IPS-20b (cell line): ENCODE data around the gene NRIP2.

Source experiments
- H3K27ac ChIP-seq: one replicate; pipeline ENCODE4 v1.5.1; 2013; ENCODE audit warnings: low read length
- H3K27me3 ChIP-seq: 2 replicates; pipeline ENCODE4 v1.6.1; 2013; ENCODE audit warnings: mild to moderate bottlenecking, low read length, inconsistent platforms; ENCODE audit not compliant: insufficient read depth
- H3K36me3 ChIP-seq: 2 replicates; pipeline ENCODE4 v1.6.1; 2013; ENCODE audit warnings: low read depth, mild to moderate bottlenecking, inconsistent platforms, low read length, moderate library complexity; ENCODE audit not compliant: insufficient read depth
- H3K4me1 ChIP-seq: 2 replicates; pipeline ENCODE4 v1.6.1; 2013; ENCODE audit warnings: mild to moderate bottlenecking, control low read depth, inconsistent platforms, low read length, moderate library complexity; ENCODE audit not compliant: insufficient read depth
- H3K4me3 ChIP-seq: 2 replicates; pipeline ENCODE4 v1.5.1; 2013; ENCODE audit warnings: mild to moderate bottlenecking, low read length, inconsistent platforms
- H3K9ac ChIP-seq: 2 replicates; pipeline ENCODE4 v1.6.1; 2013; ENCODE audit warnings: low read depth, mild to moderate bottlenecking, inconsistent platforms, low read length, moderate library complexity
- H3K9me3 ChIP-seq: 2 replicates; pipeline ENCODE4 v1.6.1; 2013; ENCODE audit warnings: mild to moderate bottlenecking, low read depth, low read length, inconsistent platforms; ENCODE audit not compliant: insufficient read depth

The NRIP2 gene

DNA sequence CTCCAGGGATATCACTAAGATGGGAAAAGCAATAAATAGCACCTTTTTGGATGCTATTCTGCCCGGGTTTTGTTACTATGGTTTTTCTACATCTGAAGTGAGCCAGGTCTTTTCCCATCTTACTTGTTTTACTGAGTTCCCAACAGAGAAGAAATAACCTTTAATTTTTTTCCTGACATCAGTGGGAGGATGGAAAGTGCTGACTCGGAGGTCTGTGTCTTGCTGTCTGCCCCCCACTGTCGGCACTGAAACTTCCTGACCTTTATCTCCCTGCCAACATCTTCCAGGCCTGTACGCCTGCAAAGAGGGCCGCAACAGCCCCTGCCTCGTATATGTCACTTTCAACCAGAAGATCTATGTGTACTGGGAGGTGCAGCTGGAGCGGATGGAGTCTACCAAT is 11.4 kb downstream of the NRIP2 start:
- no peaks in the 10 kb centered on the region for H3K9me3 ChIP-seq
- peaks cover 88% of the 10 kb centered on the region for H3K36me3 ChIP-seq
- H3K9ac ChIP-seq = no peak overlapping the region

DNA sequence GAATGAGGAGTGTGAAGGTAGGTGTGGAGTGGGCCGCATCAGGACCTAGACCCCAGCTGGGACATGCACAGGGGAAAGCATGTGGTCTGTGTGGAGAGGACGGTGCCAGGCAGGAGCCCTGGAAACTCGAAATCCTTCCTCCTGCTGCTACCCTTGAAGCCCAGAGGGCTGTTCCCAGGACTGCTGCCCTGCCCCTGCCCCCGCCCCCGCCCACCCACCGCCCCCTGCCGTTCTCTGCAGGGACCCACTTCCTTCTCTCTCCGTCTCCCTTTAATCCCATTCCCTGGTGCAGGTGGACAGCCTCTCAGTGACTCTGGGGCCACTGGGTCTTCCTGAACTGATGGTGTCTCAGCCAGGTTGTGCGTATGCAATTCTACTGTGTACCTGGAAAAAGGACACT is 14.4 kb downstream of the NRIP2 start:
- Histone ChIP-seq H3K9ac (peak overlapping the region; percentile 41), H3K27me3 (no peaks in the 10 kb centered on the region), H3K27ac (no peak overlapping the region), H3K9me3 (no peaks in the 10 kb centered on the region), H3K36me3 (peaks cover 79% of the 10 kb centered on the region), H3K4me3 (no peak overlapping the region), H3K4me1 (peaks cover 9% of the 10 kb centered on the region; the same call in 1 of the 2 replicates)

More for the DNA sequence above, 11.4 kb downstream of the NRIP2 start:
- H3K4me1 ChIP-seq = peaks cover 17% of the 10 kb centered on the region; the same call in 1 of the 2 replicates
- no peak overlapping the region for H3K27ac ChIP-seq
- no peaks in the 10 kb centered on the region for H3K27me3 ChIP-seq
- H3K4me3 ChIP-seq = no peak overlapping the region

DNA sequence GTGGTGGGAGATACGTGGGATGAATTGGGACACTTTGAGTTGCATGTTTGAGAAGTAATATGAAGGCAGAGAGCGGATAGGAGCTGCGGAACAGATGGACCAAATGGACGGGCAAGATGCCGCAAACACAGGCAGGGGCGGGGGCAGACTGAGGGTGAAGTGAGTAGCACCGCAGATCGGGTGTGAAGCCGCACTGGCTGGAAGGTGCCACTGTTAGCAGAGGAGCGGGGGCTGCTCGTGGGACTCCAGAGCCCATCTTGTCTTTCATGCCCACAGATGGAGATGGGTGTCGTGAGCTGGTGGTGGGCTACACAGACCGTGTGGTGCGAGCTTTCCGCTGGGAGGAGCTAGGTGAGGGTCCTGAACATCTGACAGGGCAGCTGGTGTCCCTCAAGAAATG is 15.0 kb downstream of the NRIP2 start:
- Histone ChIP-seq H3K36me3 (peaks cover 75% of the 10 kb centered on the region), H3K4me1 (peaks cover 6% of the 10 kb centered on the region; the same call in 1 of the 2 replicates), H3K9me3 (no peaks in the 10 kb centered on the region), H3K4me3 (no peak overlapping the region), H3K27ac (no peak overlapping the region), H3K27me3 (no peaks in the 10 kb centered on the region), H3K9ac (peak overlapping the region; percentile 41; the same call in 1 of the 2 replicates)

DNA sequence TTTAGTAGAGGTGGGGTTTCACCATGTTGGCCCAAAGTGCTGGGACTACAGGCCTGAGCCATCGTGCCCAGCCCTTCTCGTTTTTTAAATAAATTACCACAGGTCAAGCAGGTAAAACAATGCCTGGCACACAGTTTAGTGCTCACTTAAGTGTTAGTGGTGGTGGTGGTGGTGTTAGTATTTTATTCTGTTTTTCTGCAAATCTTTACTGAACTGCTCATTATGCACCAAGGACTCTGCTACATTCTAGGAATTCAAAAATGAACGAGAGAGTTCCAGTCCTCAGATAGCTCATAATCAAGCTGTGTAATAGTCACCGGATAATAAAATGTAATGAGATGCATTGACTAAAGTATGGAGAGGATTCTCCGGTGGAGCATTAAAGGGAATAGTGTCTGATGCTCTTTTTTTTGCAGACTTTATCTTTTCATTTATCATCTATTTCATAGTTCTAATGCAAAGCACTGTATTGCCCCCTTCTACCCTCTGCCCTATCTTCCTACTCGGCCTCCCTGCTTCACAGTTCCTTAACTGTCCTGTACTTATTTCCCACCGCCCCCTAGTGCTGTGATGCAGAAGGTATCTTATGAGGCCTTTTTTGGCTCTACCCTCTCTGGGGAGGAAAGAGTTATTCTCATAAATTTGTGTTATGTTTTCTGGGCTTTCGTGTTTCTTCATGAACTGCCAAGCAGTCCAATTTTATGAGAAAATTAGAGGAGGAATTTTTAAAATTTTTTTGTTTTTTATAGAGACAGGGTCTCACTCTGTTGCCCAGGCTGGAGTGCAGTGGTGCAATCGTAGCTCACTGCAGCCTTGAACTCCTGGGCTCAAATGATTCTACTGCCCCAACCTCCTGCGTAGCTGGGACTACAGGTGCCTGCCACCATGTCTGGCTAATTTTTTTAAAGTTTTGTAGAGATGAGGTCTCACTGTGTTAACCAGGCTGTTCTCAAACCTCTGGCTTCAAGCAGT is 21.3 kb downstream of the NRIP2 start:
- peak overlapping the region; percentile 98; the same call in 1 of the 2 replicates for H3K9ac ChIP-seq
- H3K27ac ChIP-seq = peak overlapping the region; percentile 86
- H3K4me3 ChIP-seq = peak overlapping the region; percentile 93
- no peaks in the 10 kb centered on the region for H3K9me3 ChIP-seq
- H3K27me3 ChIP-seq = no peaks in the 10 kb centered on the region
- H3K4me1 ChIP-seq = peaks cover 3% of the 10 kb centered on the region; the same call in 1 of the 2 replicates
- H3K36me3 ChIP-seq = peaks cover 19% of the 10 kb centered on the region

DNA sequence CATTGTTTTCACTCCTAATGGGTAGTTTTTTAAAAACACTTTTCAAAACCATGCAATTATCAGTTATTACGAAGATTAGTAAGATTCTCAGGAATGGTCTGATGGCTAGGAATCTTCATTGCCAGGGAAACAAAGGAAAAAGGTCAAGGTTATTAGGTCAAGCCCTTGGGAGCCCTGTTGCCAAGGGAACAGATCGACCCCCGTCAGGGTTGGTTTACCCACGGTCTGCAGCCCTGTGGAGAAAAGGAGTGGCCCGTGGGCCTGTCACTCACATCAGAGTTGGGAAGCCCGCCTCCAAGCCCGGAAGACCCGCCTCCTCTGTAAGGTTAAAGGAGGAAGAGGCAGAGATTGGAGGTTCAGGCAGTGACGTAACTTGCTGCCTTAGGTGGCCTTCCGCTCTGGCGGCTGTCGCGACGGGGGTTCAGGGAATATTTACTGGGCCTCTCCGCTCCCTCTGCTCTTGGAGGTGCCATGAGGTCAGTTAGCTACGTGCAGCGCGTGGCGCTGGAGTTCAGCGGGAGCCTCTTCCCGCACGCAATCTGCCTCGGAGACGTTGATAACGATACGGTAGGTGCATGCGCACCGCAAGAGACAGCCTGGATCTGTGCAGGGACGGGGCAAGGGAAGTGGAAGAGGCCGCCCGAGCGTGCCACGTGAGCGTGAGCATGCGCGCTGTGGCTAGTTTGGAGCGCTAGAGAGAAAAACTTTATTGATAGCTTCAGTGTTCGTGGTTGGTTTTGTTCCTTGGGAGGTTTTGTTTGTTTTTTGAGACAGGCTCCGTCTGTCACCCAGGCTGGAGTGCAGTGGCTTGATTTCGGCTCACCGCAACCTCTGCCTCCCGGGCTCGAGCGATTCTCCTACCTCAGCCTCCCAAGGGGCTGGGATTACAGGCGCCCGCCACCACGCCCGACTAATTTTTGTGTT is 22.3 kb downstream of the NRIP2 start, which contains the start of gene ITFG2:
Gene ITFG2 (plus strand): TSS at position 379 of the 924 bp plus-strand sequence. CDS start 93 bp downstream, at position 472.
- peak within 1 kb of the TSS; percentile 86 for H3K27ac ChIP-seq
- H3K4me3 ChIP-seq = peak within 1 kb of the TSS; percentile 93
- H3K9ac ChIP-seq = peak within 1 kb of the TSS; percentile 98
- peaks cover 9% of the 10 kb centered on the region for H3K36me3 ChIP-seq
- no peaks in the 10 kb centered on the region for H3K9me3 ChIP-seq
- peaks cover 3% of the 10 kb centered on the region; the same call in 1 of the 2 replicates for H3K4me1 ChIP-seq
- no peaks in the 10 kb centered on the region for H3K27me3 ChIP-seq

DNA sequence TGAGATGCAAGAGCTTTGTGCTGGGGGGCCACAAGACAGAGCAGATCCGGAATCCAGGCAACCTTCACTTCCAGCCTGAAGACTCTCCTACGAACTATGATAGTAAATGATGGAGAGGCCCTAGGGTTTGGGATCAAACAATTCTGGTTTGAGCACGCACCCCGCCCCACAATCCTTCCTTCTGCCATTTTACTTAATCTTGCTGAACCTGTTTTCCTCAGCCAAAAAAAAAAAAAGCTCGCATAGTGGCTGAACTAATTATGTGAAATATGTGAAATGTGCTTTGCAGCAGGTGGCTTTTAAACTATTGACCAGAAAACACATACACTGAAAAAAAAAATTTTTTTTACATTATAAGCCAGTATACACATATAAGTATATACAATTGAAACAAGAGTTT is 23.0 kb downstream of the NRIP2 start:
- Histone ChIP-seq H3K27ac (no peak overlapping the region), H3K4me1 (peaks cover 3% of the 10 kb centered on the region; the same call in 1 of the 2 replicates), H3K4me3 (peak overlapping the region; percentile 93), H3K9ac (no peak overlapping the region; the same call in 1 of the 2 replicates), H3K9me3 (no peaks in the 10 kb centered on the region), H3K27me3 (no peaks in the 10 kb centered on the region), H3K36me3 (peaks cover 2% of the 10 kb centered on the region)

DNA sequence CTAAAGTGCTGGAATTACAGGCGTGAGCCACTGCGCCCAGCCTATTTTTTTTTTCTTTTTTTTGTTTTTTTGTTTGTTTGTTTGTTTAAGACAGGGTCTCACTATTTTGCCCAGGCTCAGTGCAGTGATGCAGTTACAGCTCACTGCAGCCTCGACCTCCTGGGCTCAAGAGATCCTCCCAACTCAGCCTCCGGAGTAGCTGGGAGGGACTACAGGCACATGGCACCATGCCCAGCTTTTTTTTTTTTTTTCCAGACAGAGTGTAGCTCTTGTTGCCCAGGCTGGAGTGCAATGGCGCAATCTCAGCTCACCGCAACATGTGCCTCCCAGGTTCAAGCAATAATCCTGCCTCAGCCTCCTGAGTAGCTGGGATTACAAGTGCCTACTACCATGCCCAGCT is 28.1 kb downstream of the NRIP2 start:
- peaks cover under 1% of the 10 kb centered on the region; the same call in 1 of the 2 replicates for H3K4me1 ChIP-seq
- peaks cover 43% of the 10 kb centered on the region for H3K36me3 ChIP-seq
- no peak overlapping the region for H3K4me3 ChIP-seq
- no peak overlapping the region for H3K27ac ChIP-seq
- no peak overlapping the region for H3K9ac ChIP-seq
- no peaks in the 10 kb centered on the region for H3K9me3 ChIP-seq
- H3K27me3 ChIP-seq = no peaks in the 10 kb centered on the region

DNA sequence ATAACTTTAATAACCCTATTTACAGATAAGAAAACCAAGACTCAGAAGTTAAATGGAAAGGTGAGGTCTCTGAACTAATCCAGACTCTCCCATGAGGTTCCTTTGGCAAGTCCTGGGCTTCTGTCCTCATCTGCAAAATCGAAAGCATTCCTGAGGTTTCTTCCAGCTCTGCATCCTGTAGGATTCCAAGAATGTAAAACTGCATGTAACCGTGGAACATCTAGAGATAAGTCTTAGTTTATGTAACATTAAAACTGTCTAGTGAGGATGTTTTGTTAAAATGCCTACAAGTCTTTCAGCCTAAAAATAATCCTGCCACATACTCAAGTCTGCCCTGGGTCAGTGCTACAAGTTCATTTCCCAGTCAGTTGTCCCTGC is 29.7 kb downstream of the NRIP2 start:
- H3K36me3 ChIP-seq = peaks cover 59% of the 10 kb centered on the region
- no peak overlapping the region for H3K9ac ChIP-seq
- H3K27me3 ChIP-seq = no peaks in the 10 kb centered on the region

DNA sequence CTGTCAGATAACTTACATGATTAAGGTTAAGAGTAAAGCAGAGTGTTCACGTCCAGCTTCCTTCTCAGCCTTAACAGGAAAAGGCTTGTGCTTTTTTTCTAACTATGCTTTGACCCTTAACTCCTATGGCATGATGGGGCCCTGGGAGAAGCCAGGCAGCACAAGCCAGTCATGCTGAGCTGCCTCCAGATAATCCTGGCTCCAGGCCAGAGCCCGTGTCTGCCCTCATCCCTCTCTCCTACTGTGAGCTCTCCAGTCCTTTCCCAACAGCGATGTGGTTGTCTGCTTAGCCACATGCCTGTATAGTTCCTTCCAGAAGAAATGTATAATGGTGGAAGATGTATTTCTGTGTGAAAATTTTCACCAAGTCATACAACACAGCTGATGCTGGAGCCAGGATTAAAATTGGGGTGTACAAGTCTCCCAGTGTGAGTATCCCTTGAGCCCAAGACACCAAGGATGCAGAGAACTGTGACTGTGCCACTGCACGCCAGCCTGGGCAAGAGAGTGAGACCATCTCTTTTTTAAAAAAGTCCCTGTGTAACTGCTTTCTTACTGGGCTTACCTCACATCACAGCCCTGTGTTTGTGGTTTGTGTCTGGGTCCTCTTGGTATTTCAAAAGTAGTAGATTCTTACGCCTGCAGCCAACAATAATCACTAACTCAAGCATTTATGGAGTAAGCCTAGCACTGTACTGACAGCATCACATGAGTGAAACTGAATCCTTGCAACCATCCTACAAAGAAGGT is 30.3 kb downstream of the NRIP2 start:
- Histone ChIP-seq H3K36me3 (peaks cover 65% of the 10 kb centered on the region), H3K27ac (no peak overlapping the region)

More for the DNA sequence above, 29.7 kb downstream of the NRIP2 start:
- H3K9me3 ChIP-seq = no peaks in the 10 kb centered on the region
- no peak overlapping the region for H3K27ac ChIP-seq
- no peak overlapping the region for H3K4me3 ChIP-seq
- H3K4me1 ChIP-seq = no peaks in the 10 kb centered on the region

DNA sequence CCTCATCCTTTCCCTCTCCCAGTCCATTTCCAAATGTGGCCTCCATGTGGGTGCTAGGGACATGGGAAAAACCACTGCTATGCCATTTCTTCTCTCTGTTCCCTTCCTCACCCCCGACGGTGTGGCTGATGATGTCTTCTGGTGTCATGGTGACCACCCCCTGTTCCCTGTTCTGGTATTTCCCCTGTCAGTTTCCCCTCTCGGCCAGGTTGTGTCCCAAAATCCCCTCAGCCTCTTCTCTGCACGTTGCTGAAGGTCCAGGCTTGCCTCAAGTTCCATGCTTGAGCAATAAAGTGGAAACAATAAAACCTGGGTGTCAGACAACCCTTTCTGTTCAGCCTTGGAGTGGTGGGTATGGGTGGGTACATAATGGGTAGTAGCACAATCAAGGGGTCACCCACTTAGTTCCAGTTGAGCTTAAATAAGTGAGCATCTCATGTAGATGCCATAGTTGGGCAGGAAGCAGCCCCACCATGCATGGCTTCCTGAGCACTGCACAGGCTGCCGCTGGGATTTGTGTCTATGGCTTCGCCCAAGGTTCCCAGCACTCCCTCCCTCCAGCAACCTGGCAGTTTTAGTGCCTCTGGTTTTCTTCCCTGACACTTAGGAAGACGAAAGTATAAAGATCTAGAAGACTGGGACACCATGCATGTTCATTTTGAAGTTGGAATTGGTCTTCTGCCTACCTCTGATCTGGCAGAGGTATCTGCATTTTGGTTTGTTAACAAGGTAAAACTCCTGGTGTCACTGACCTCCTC is 31.0 kb downstream of the NRIP2 start:
- Histone ChIP-seq H3K27ac (no peak overlapping the region), H3K4me1 (no peaks in the 10 kb centered on the region), H3K36me3 (peaks cover 72% of the 10 kb centered on the region), H3K9me3 (no peaks in the 10 kb centered on the region), H3K27me3 (no peaks in the 10 kb centered on the region), H3K4me3 (no peak overlapping the region), H3K9ac (no peak overlapping the region)

More for the DNA sequence above, 30.3 kb downstream of the NRIP2 start:
- Histone ChIP-seq H3K27me3 (no peaks in the 10 kb centered on the region), H3K4me3 (no peak overlapping the region), H3K4me1 (no peaks in the 10 kb centered on the region), H3K9me3 (no peaks in the 10 kb centered on the region), H3K9ac (no peak overlapping the region)
